T-helper 2 cell treated with Interferon-gamma antibody and Interleukin-4, amounts not matched to agents 100 ng/mL and 5 ng/mL, for 36 hours (primary cell): ENCODE results near the gene SLC4A7. TPM values are rescaled to one million over a fixed set of nuclear protein-coding genes. Genes with fewer than 3 reads are reported as not detected.
"Not testable (repeated sequence)": the region's sequence is repeated elsewhere in the genome, so short reads cannot be mapped to it uniquely, and the experiment has no call there.

Experiments used
- intact Hi-C: fragments of 100-400 bp; cut with micrococcal nuclease; formaldehyde crosslinking; loops from one replicate; pipeline ENCODE4 v1.15.1; 2023
- total RNA-seq: library from RNA; stranded (reverse); gene quantifications from 2 replicates; pipeline ENCODE4 v1.2.3, GENCODE V29; 2022

Gene SLC4A7
- total RNA-seq, 1 donor from 2014 or later = 57.3 TPM

GRCh38 chr3:27488821-27489220, 4.6 kb upstream of the SLC4A7 start:
- intact Hi-C loops = loop anchor here (10.0 kb wide), 1 partner anchor 176 kb away; no protein-coding TSS in a partner anchor

GRCh38 chr3:27487383-27487782, 3.2 kb upstream of the SLC4A7 start:
- intact Hi-C loops = loop anchor here (10.0 kb wide), 1 partner anchor 177 kb away; no protein-coding TSS in a partner anchor

DNA sequence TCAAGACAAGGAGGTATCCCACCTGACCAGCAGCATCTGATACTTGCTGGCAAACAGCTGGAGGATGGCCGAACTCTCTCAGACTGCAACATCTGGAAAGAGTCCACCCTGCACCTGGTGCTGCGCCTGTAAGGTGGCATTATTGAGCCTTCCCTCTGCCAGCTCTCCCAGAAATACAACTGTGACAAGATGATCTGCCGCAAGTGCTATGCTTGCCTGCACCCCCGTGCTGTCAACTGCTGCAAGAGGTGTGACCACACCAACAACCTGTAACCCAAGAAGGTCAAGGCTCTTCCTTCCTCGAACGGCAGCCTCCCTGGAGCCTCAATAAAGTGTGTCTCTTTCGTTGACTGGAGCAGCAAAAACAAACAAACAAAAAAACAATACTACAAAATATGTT, 2.2 kb upstream of the SLC4A7 start:
- intact Hi-C loops = loop anchor here (10.0 kb wide), 1 partner anchor 178 kb away; no protein-coding TSS in a partner anchor

- intact Hi-C loops = loop anchor here (2.0 to 10.0 kb wide), 5 partner anchors 49 to 755 kb away; partner anchors contain the start of gene CMC1
Measured at GRCh38 chr3:27485866-27486265, 1.7 kb upstream of the SLC4A7 start.

- intact Hi-C loops = loop anchor here (1.0 to 10.0 kb wide), 12 partner anchors 28 to 866 kb away; partner anchors contain the start of genes CMC1 and NEK10
Measured at GRCh38 chr3:27483117-27484014, 818 bp downstream of the SLC4A7 start.

DNA sequence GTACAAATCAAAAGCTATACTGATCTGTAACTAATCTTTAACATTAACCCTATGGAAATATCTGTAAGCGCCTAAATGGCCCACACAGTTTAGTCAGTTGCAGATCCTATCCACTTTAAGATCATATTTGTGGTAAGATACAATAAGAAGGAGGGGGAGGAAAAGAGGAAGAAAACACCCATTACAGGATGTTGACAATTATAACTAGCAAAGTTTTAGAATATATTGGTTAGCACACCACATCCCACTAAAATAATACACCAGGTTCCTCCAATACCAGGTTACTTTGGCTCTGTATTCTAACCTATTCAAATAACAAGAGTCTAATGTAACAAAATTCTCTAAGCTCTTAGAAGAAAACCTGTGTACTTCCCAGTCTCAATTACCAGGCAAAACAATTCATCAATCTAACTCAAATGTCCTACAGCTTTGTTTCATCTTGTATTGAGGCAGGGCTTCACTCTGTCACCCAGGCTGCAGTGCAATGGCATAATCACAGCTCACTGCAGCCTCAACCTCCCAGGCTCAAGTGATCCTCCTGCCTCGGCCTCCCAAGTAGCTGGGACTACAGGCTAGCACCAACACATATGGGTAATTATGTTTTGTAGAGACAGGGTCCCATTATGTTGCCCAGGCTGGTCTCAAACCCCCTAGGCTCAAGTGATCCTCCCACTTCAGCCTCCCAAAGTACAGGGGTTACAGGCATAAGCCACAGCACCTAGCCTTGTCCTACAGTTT, 4.2 kb downstream of the SLC4A7 start:
- intact Hi-C loops = loop anchor here (1.0 to 10.0 kb wide), 3 partner anchors 13 to 847 kb away; no protein-coding TSS in a partner anchor

DNA sequence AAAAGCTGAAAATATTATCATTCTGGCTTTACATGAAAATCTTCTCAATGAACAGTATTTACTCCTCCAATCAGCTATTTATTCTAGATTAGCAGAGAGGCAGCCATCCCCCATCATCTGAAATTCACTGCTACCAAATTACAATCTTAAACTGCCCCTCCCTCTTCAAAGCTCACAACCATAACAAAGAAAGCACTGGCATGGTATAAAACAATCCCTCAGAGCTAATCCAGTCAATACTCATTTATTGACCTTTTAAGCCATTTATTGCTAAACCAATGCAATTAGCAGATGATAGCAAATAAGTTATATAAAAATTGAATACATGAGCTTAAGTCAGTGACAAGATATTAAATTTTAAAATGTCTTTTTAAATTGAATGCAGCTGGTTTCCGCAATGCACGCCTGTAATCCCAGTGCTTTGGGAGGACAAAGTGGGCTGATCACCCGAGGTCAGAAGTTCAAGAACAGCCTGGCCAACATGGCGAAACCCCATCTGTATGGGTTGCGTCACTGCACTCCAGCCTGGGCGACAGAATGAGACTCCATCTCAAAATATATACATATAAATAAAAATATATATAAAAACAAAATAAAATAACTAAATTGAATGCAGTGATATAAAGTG, 12.1 kb downstream of the SLC4A7 start:
- intact Hi-C loops = no loop called here

GRCh38 chr3:27468283-27468886, 15.8 kb downstream of the SLC4A7 start:
- intact Hi-C loops = loop anchor here (1.0 kb wide), 1 partner anchor 111 kb away; no protein-coding TSS in a partner anchor

GRCh38 chr3:27467545-27467944, 16.6 kb downstream of the SLC4A7 start:
- intact Hi-C loops = loop anchor here (1.0 kb wide), 4 partner anchors 12 to 333 kb away; no protein-coding TSS in a partner anchor

DNA sequence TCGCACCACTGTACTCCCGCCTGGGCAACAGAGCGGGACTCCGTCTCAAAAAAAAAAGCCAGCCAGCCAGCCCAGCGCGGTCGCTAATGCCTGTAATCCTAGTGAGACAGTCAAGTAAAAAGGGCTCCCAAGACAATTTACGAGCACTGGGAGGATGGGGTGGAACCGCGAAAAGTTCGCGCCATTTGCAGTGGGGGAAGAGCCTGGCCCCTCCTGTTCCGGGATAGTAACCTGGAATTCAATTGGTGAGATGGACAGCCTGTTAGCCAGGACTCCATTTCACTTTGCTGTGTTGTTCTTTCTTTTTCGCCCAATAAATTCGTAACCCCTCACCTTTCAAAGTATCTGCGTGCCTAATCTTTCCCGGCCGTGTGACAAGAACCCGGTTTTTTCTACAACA, 19.5 kb downstream of the SLC4A7 start:
- intact Hi-C loops = no loop called here

DNA sequence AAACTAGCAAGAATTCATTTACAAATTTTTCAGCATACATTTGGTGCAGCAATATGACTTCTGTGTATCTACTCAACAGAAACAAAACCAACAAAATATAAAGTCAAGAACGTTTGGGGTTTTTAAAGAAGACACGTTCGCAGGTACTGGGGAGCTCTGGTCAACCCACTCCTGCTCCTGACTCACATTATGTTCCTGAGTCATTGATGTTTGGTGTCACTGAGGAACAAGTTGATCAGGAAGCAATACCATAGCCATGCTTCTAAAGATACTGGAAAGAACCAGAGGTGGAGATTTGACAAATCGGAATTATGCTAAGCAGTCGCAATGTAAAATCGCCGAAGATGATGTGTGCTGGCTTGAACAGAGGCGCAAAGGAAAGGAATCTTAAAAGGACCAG, 22.0 kb downstream of the SLC4A7 start:
- intact Hi-C loops = no loop called here

- intact Hi-C loops = no loop called here
Measured at GRCh38 chr3:27458929-27459328, 25.3 kb downstream of the SLC4A7 start.

DNA sequence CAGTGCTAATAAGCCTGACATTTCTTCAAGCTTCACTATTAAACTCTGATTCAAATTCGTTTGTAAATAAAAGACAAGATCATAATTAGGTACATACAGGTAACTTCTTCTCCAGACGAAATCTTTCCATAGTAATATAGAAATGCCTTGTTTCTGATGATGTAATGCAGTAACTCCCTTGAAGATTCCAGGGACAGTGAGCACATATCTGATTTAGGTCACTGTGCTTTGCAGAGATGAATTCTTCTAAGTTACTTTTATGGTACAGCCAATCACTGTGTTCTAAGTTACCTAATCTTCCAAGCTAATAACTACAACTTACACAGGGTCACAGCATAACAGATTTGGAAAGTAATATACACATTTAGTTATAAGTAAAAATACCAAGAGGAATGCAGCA, 27.6 kb downstream of the SLC4A7 start:
- intact Hi-C loops = no loop called here

- intact Hi-C loops = loop anchor here (1.0 kb wide), 1 partner anchor 29 kb away; the partner anchor contains the start of gene SLC4A7
Measured at GRCh38 chr3:27454914-27455313, 29.3 kb downstream of the SLC4A7 start.

DNA sequence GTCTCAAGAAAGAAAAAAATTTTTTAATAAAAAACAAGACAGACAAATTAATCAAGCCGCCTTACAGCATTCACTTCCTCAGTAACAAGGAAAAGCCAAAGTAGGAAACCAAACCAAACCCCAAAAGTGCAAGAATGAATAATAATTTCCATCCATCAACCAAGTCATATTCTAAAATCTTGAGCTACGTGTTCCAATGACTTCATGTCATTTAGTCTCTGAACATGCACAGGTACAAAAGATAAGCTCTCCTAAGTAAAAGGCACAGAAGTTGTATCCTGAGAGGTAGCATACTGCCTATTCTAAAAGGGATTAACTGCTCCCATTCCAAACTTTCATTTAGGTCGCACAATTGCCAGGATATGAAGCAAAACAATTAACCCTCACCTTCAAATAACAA, 29.7 kb downstream of the SLC4A7 start:
- intact Hi-C loops = no loop called here

- intact Hi-C loops = no loop called here
Measured at GRCh38 chr3:27452368-27453090, 31.7 kb downstream of the SLC4A7 start.

GRCh38 chr3:27451842-27452241, 32.3 kb downstream of the SLC4A7 start:
- intact Hi-C loops = no loop called here

DNA sequence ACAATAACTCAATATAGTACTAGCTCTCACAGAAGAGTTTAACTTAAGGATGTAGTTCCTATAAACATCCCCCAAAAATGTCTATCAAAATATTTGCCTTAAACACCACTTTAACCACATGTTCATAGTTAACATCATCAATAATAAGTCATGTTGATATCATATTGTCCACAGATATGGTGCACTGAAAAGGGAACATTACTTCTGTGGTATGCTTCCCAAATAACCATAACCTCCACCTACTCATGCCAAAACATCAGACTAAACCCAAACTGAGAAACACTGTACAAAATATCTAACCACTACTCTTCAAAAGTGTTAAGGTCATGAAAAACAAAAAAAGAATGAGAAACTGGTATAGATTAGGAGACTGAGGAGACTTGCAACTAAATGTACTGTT, 32.9 kb downstream of the SLC4A7 start:
- intact Hi-C loops = no loop called here

DNA sequence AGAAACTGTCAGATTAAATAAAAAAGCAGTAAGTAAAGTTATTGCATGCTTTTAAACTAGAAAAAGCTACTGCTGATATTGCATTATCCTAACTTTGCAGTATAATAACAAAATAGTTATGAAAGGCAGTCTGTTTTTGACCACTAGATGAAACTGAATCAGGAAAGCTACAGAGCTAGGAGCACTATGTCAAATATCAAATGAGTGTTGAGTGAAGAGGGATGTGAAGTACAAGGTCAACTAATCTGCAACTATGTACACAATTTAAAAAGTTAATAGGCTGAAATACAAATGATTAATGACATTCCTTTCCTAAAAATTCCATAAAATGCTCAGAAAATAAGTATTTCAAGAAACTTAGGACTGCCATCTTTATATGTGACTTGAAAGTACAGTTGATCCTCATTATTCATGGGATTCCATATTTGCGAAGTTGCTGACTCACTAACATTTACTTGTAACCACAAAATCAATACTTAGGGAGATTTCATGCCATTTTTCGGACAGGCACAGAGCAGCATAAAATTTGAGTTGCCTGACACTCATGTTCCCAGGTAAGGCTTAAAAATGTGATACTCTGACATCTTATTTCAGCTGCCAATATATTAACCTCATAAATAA, 34.5 kb downstream of the SLC4A7 start:
- intact Hi-C loops = no loop called here

GRCh38 chr3:27442995-27443394, 41.2 kb downstream of the SLC4A7 start:
- intact Hi-C loops = not testable (repeated sequence)
